Measurements from ENCODE around the gene TMEM107. TPM values are rescaled to one million over a fixed set of nuclear protein-coding genes. Genes with fewer than 3 reads are reported as not detected.

Gene TMEM107
- total and polyA plus RNA-seq, 10 of the 15 experiments (the other 5 are each of a cell fraction or from before 2014, with no cell fraction given): 7.9 to 38.7 (median 22.9) TPM

DNA sequence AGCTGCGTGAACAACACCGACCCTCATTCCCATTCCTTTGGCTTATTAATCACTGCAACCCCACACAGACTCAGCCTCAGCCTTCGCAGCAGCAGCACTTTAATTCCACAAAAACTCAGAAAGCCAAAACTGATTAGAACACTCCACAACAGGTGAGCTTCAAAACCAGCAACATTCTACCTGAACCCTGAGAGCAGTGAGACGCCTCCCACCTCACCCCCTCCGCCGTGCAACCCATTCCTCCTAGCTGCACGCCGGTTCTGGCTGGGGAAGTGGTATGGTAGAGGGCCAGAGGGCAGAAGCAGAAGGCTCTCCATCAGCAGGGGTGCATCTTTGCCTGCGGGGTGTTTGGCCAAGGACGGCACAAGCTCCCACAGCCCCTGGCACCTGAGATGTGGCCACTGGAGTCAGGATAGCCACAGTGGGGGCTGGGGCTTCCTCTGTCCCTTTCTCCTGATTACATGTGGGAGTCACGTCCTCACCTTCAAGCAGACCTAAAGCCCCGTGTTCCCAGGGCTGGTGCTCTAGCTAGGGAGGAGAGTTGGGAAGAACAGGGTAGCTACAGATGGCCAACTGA lies 12.2 kb upstream of the TMEM107 start:
- Histone ChIP-seq H3K79me2 (ENCODE audit: control insufficient read depth, insufficient read depth, low read length) (peaks cover 18% of the 10 kb centered on the region), H3K4me1 (ENCODE audit: control insufficient read depth, insufficient read depth, low read length) (peaks cover 17% of the 10 kb centered on the region), H3K9ac (ENCODE audit: control insufficient read depth, insufficient read depth, low read length) (peak overlapping the region; percentile 80), H3K27ac (ENCODE audit: control insufficient read depth, insufficient read depth) (peak overlapping the region; percentile 90), H3K9me3 (replicated peaks; ENCODE audit: control insufficient read depth, insufficient read depth, low read length) (no peaks in the 10 kb centered on the region), H3K36me3 (ENCODE audit: control insufficient read depth in 2 of 2, insufficient read depth in 2 of 2, low read length in 1 of 2) (no peaks in the 10 kb centered on the region), H4K20me1 (ENCODE audit: control insufficient read depth, insufficient read depth) (no peaks in the 10 kb centered on the region), H3K4me3 (peak overlapping the region; percentile 68), H3K27me3 (replicated peaks in 1 of 2; ENCODE audit: control insufficient read depth in 2 of 2, insufficient read depth in 2 of 2, low read length in 1 of 2) (no peaks in the 10 kb centered on the region), H3K4me2 (ENCODE audit: control insufficient read depth, insufficient read depth) (peak overlapping the region; percentile 82), H2AFZ (ENCODE audit: control insufficient read depth, low read depth, low read length) (no peak overlapping the region)
- CTCF ChIA-PET: interaction anchor here (0.6 to 6.2 kb wide), 13 partner anchors 9 to 560 kb away, joined by 3 to 53 read pairs (median 4); partner anchors contain the start of genes ALOXE3 and AURKB
- in situ Hi-C loops (cut with MboI): loop anchor here (5.0 kb wide), 1 partner anchor 34 kb away; no protein-coding TSS in a partner anchor
- 5% methylated on average over 12 of the region's 12 CpGs for WGBS (ENCODE audit: insufficient coverage, insufficient replicate concordance, low lambda C conversion rate, missing lambda C conversion rate)
- no peak for ATAC-seq
- intact Hi-C loops (cut with micrococcal nuclease; ENCODE audit: unreplicated experiment): loop anchor here (5.0 kb wide), 1 partner anchor 51 kb away; no protein-coding TSS in a partner anchor
- DNase-seq (ENCODE audit: low read depth, low spot score): no peak
- SMC1A ChIA-PET (ENCODE audit: uncharacterized antibody, unreplicated experiment): interaction anchor here (0.8 to 4.1 kb wide), 15 partner anchors 8 to 112 kb away, joined by 3 to 40 read pairs (median 5); partner anchors contain the start of genes RANGRF and SLC25A35
- no TSS peak for BruUV-seq (replicated peaks)
- RAD21 ChIA-PET (ENCODE audit: unreplicated experiment): interaction anchor here (0.5 to 8.1 kb wide), 14 partner anchors 8 to 114 kb away, joined by 3 to 117 read pairs (median 5); partner anchors contain the start of genes AURKB, CTC1, SLC25A35 and TMEM107
- POLR2A ChIA-PET: interaction anchor here (0.6 to 8.1 kb wide), 16 partner anchors 8 to 305 kb away, joined by 3 to 146 read pairs (median 12); partner anchors contain the start of genes AURKB, CTC1, HES7 and PER1
- FAIRE-seq: no peak
- TF ChIP-seq ATF3 (IDR thresholded peaks at IDR 0.05; ENCODE audit: borderline replicate concordance, extremely low read depth, low read depth, low read length) (no peak), CHD2 (IDR thresholded peaks at IDR 0.05; ENCODE audit: borderline replicate concordance, low read depth, low read length) (no peak), ETV6 (conservative IDR thresholded peaks at IDR 0.05 in 1 of 2, IDR thresholded peaks at IDR 0.05 in 1 of 2; ENCODE audit: borderline replicate concordance in 1 of 2, low read depth in 1 of 2) (no peak), RUNX3 (IDR thresholded peaks at IDR 0.05; ENCODE audit: low read length) (no peak), HDGF (IDR thresholded peaks at IDR 0.05) (0 out of 2 replicates have a peak, but pooled peaks have one; percentile 36), EED (IDR thresholded peaks at IDR 0.05; ENCODE audit: low read depth) (0 out of 2 replicates have a peak, but pooled peaks have one; percentile 41), SPI1 (IDR thresholded peaks at IDR 0.05; ENCODE audit: borderline replicate concordance, insufficient read depth, low read depth, low read length) (peak; percentile 25; the same call in 1 of the 2 replicates), TCF7 (IDR thresholded peaks at IDR 0.05; ENCODE audit: borderline replicate concordance) (no peak), NRF1 (conservative IDR thresholded peaks at IDR 0.05; ENCODE audit: low read depth, low read length) (no peak), NR2C2 (IDR thresholded peaks at IDR 0.05; ENCODE audit: borderline replicate concordance, control insufficient read depth, insufficient read length, low read depth) (no peak), FOXK2 (IDR thresholded peaks at IDR 0.05) (no peak), CBX3 (IDR thresholded peaks at IDR 0.05; ENCODE audit: borderline replicate concordance, low read depth) (no peak), KDM1A (IDR thresholded peaks at IDR 0.05; ENCODE audit: borderline replicate concordance) (no peak)
